Transverse colon (tissue), 4 donors: ENCODE data around the gene CDK17.

Experiments
- POLR2AphosphoS5 ChIP-seq, 3 donors: sonication (generic); formaldehyde crosslinking; IDR thresholded peaks; one replicate each; pipeline ENCODE4 v1.6.1; 2016; ENCODE audit warnings: antibody characterized with exemption in 3 of 3
- TF ChIP-seq, protein P1 (sequence below), 5 experiments: fragments of 200-600 bp in 3 of 5; fragments of 450-650 bp in 2 of 5; sonication (generic) in 3 of 5; IDR thresholded peaks; 1 replicate in 2 of 5; 2 replicates in 3 of 5; pipeline ENCODE4 v1.5.1; 2016 to 2017; ENCODE audit warnings: antibody characterized with exemption in 5 of 5, inconsistent platforms in 3 of 5, mild to moderate bottlenecking in 2 of 5, moderate library complexity in 1 of 5

DNA sequence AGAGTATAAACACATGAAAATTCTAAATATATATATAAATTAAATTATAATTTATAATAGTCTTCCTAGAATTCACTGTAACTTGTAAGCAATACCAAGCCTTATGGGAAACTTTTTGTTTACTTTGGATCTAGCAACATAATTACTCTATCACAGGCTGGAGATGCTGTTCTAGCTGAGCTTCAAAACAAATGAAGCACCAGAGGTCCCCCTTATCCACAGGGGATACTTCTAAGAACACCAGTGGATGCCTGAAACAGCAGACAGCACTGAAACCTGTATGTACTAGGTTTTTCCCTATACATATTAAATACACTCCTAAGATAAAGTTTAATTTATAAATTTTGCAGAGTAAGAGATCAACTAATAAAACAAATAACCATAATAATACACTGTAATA, 96.6 kb downstream of the CDK17 start:
- no peak for TF ChIP-seq POLR2AphosphoS5 (IDR thresholded peaks at IDR 0.05)
- TF ChIP-seq, protein P1, sequence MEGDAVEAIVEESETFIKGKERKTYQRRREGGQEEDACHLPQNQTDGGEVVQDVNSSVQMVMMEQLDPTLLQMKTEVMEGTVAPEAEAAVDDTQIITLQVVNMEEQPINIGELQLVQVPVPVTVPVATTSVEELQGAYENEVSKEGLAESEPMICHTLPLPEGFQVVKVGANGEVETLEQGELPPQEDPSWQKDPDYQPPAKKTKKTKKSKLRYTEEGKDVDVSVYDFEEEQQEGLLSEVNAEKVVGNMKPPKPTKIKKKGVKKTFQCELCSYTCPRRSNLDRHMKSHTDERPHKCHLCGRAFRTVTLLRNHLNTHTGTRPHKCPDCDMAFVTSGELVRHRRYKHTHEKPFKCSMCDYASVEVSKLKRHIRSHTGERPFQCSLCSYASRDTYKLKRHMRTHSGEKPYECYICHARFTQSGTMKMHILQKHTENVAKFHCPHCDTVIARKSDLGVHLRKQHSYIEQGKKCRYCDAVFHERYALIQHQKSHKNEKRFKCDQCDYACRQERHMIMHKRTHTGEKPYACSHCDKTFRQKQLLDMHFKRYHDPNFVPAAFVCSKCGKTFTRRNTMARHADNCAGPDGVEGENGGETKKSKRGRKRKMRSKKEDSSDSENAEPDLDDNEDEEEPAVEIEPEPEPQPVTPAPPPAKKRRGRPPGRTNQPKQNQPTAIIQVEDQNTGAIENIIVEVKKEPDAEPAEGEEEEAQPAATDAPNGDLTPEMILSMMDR (IDR thresholded peaks at IDR 0.05) = no peak
